Neural cell (in vitro differentiated cells): Measurements from ENCODE around the gene COMTD1. TPM values are rescaled to one million over a fixed set of nuclear protein-coding genes. Genes with fewer than 3 reads are reported as not detected.
"Not testable (repeated sequence)": the region's sequence is repeated elsewhere in the genome, so short reads cannot be mapped to it uniquely, and the experiment has no call there.

Experiments used
- H2AFZ ChIP-seq: fragments of 200-600, 300-800 bp; sonication (generic), shearing (Covaris generic); 2 replicates; pipeline ENCODE4 v1.6.0; 2014; ENCODE audit warnings: low read depth, mild to moderate bottlenecking, antibody characterized with exemption, low read length, moderate library complexity
- H3F3A ChIP-seq: fragments of 200-600 bp; shearing (Covaris generic); 2 replicates; pipeline ENCODE4 v1.6.1; 2016; ENCODE audit warnings: mild to moderate bottlenecking, moderate library complexity, mixed read lengths, antibody characterized with exemption, low read length; ENCODE audit not compliant: insufficient read depth, poor library complexity, severe bottlenecking
- H3K27ac ChIP-seq: fragments of 200-600, 300-800 bp; sonication (generic), shearing (Covaris generic); 2 replicates; pipeline ENCODE4 v1.5.1; 2014; ENCODE audit warnings: mild to moderate bottlenecking, low read length, moderate library complexity
- H3K27me3 ChIP-seq: fragments of 300-800, 200-600 bp; sonication (generic), shearing (Covaris generic); 2 replicates; pipeline ENCODE4 v1.6.0; 2014; ENCODE audit warnings: mild to moderate bottlenecking, low read depth, low read length, moderate library complexity; ENCODE audit not compliant: insufficient read depth
- H3K36me3 ChIP-seq: fragments of 300-800, 200-600 bp; sonication (generic), shearing (Covaris generic); 2 replicates; pipeline ENCODE4 v1.5.1; 2014; ENCODE audit warnings: mild to moderate bottlenecking, antibody characterized with exemption, low read length, moderate library complexity; ENCODE audit not compliant: insufficient read depth
- H3K4me2 ChIP-seq: fragments of 300-800, 200-600 bp; sonication (generic), shearing (Covaris generic); 2 replicates; pipeline ENCODE4 v1.6.0; 2014; ENCODE audit warnings: mild to moderate bottlenecking, low read length
- H3K4me3 ChIP-seq: fragments of 300-800, 200-600 bp; sonication (generic), shearing (Covaris generic); 2 replicates; pipeline ENCODE4 v1.5.1; 2014; ENCODE audit warnings: mild to moderate bottlenecking, low read length, moderate library complexity
- H3K79me2 ChIP-seq: fragments of 200-600 bp; shearing (Covaris generic); replicated peaks from 2 replicates; pipeline ENCODE4 v1.6.0; 2014; ENCODE audit warnings: mild to moderate bottlenecking, low read length, moderate library complexity; ENCODE audit not compliant: insufficient read depth
- H3K9ac ChIP-seq: fragments of 300-800, 200-600 bp; sonication (generic), shearing (Covaris generic); 2 replicates; pipeline ENCODE4 v1.6.1; 2016; ENCODE audit warnings: mild to moderate bottlenecking, low read length, mixed read lengths
- H3K9me2 ChIP-seq: fragments of 200-600 bp; shearing (Covaris generic); 2 replicates; pipeline ENCODE4 v1.6.1; 2016; ENCODE audit warnings: mild to moderate bottlenecking, low read length, mixed read lengths; ENCODE audit not compliant: insufficient read depth
- H3K9me3 ChIP-seq: fragments of 200-600, 300-800 bp; sonication (generic), shearing (Covaris generic); 2 replicates; pipeline ENCODE4 v1.6.1; 2016; ENCODE audit warnings: mild to moderate bottlenecking, mixed run types, low read length, moderate library complexity, mixed read lengths
- H4K20me1 ChIP-seq: fragments of 200-600 bp; shearing (Covaris generic); 2 replicates; pipeline ENCODE4 v1.6.1; 2016; ENCODE audit warnings: mild to moderate bottlenecking, mixed run types; ENCODE audit not compliant: insufficient read depth
- CTCF ChIP-seq: fragments of 450-650 bp; IDR thresholded peaks from 2 replicates; pipeline ENCODE4 v1.5.1; 2014; ENCODE audit warnings: antibody characterized with exemption, mild to moderate bottlenecking, moderate library complexity; ENCODE audit not compliant: poor library complexity, severe bottlenecking
- EP300 ChIP-seq: fragments of 450-650 bp; conservative IDR thresholded peaks from 2 replicates; pipeline ENCODE4 v1.6.1; 2014; ENCODE audit warnings: antibody characterized with exemption, mild to moderate bottlenecking, moderate library complexity; ENCODE audit not compliant: poor library complexity, severe bottlenecking
- EZH2 ChIP-seq: fragments of 200-600, 300-800 bp; shearing (Covaris generic), sonication (generic); IDR thresholded peaks from 2 replicates; pipeline ENCODE4 v1.6.1; 2014; ENCODE audit warnings: antibody characterized with exemption, low read length, borderline replicate concordance, mild to moderate bottlenecking; ENCODE audit not compliant: insufficient read depth, poor library complexity, severe bottlenecking
- MXI1 ChIP-seq: fragments of 450-650 bp; conservative IDR thresholded peaks from 2 replicates; pipeline ENCODE4 v1.6.1; 2014; ENCODE audit warnings: antibody characterized with exemption, mild to moderate bottlenecking; ENCODE audit not compliant: poor library complexity, severe bottlenecking
- POLR2AphosphoS5 ChIP-seq: IDR thresholded peaks from 2 replicates; pipeline ENCODE4 v1.6.1; 2012
- RAD21 ChIP-seq: fragments of 450-650 bp; conservative IDR thresholded peaks from 2 replicates; pipeline ENCODE4 v1.6.1; 2014; ENCODE audit warnings: antibody characterized with exemption, mild to moderate bottlenecking, moderate library complexity
- REST ChIP-seq: IDR thresholded peaks from 2 replicates; pipeline ENCODE4 v1.6.1; 2012; ENCODE audit warnings: borderline replicate concordance
- SMC3 ChIP-seq: fragments of 450-650 bp; conservative IDR thresholded peaks from 2 replicates; pipeline ENCODE4 v1.6.1; 2014; ENCODE audit warnings: antibody characterized with exemption, mild to moderate bottlenecking, moderate library complexity; ENCODE audit not compliant: poor library complexity
- TAF1 ChIP-seq: IDR thresholded peaks from 2 replicates; pipeline ENCODE4 v1.6.1; 2012; ENCODE audit warnings: low read depth
- polyA plus RNA-seq: library from polyadenylated mRNA; depleted of rRNA; stranded (reverse); fragments of >200 nt; gene quantifications from 2 replicates; pipeline ENCODE4 v1.2.3, GENCODE V29; 2014

Gene COMTD1
- polyA plus RNA-seq, 1 donor from 2014 or later: 51.4 TPM

- Histone ChIP-seq H3F3A (no peaks in the 10 kb centered on the region), H3K27me3 (no peaks in the 10 kb centered on the region), H3K27ac (no peak overlapping the region), H3K9me3 (no peaks in the 10 kb centered on the region), H3K4me2 (no peak overlapping the region), H3K9me2 (no peaks in the 10 kb centered on the region), H4K20me1 (no peaks in the 10 kb centered on the region), H3K4me3 (no peak overlapping the region), H2AFZ (no peak overlapping the region), H3K9ac (no peak overlapping the region), H3K79me2 (no peaks in the 10 kb centered on the region), H3K36me3 (no peaks in the 10 kb centered on the region)
- TF ChIP-seq SMC3 (no peak), MXI1 (no peak), RAD21 (no peak), POLR2AphosphoS5 (no peak), CTCF (no peak), EZH2 (no peak), TAF1 (no peak), REST (no peak), EP300 (no peak)
Measured at GRCh38 chr10:75202321-75203045, 33.3 kb downstream of the COMTD1 start.

- TF ChIP-seq SMC3: no peak
- TF ChIP-seq EZH2: no peak
- no peak for TF ChIP-seq CTCF
- TF ChIP-seq RAD21: no peak
- TF ChIP-seq POLR2AphosphoS5: no peak
- TF ChIP-seq MXI1: no peak
- no peak for TF ChIP-seq TAF1
- TF ChIP-seq REST: no peak
- no peak for TF ChIP-seq EP300
- Histone ChIP-seq H3K9me2 (no peaks in the 10 kb centered on the region), H2AFZ (no peak overlapping the region), H3K4me3 (no peak overlapping the region), H4K20me1 (no peaks in the 10 kb centered on the region), H3F3A (no peaks in the 10 kb centered on the region), H3K27me3 (no peaks in the 10 kb centered on the region), H3K79me2 (no peaks in the 10 kb centered on the region), H3K4me2 (no peak overlapping the region), H3K9me3 (no peaks in the 10 kb centered on the region), H3K36me3 (no peaks in the 10 kb centered on the region), H3K27ac (no peak overlapping the region), H3K9ac (no peak overlapping the region)
Measured at GRCh38 chr10:75201793-75202307, 33.9 kb downstream of the COMTD1 start.

GRCh38 chr10:75199949-75200348, 35.8 kb downstream of the COMTD1 start:
- not testable (repeated sequence) for H3K27ac ChIP-seq, H2AFZ ChIP-seq, H3K36me3 ChIP-seq, H3F3A ChIP-seq, H3K79me2 ChIP-seq, H3K9me3 ChIP-seq, H3K9me2 ChIP-seq, H3K27me3 ChIP-seq, H3K9ac ChIP-seq, H4K20me1 ChIP-seq, H3K4me3 ChIP-seq, H3K4me2 ChIP-seq
